Stomach (tissue), 9 donors: ENCODE data around the gene PHF20. TPM values are rescaled to one million over a fixed set of nuclear protein-coding genes. Genes with fewer than 3 reads are reported as not detected.
"Not testable (repeated sequence)": the region's sequence is repeated elsewhere in the genome, so short reads cannot be mapped to it uniquely, and the experiment has no call there.

Experiments
- DNase-seq, 2 donors: peaks; one replicate each; pipeline versions ENCODE4 v3.0.0 to v3.0.0-alpha.2; 2013 to 2019
- H3K27ac ChIP-seq, 5 donors: fragments of 200-600 bp in 4 of 5; sonication (generic) in 4 of 5; one replicate each; pipeline ENCODE4 v1.5.1; 2013 to 2019; ENCODE audit warnings: mild to moderate bottlenecking in 1 of 5, moderate library complexity in 1 of 5
- H3K27me3 ChIP-seq, 3 donors: fragments of 200-600 bp; sonication (generic); one replicate each; pipeline ENCODE4 v1.5.1; 2017 to 2019; ENCODE audit warnings: mixed run types in 1 of 3
- H3K36me3 ChIP-seq, 4 donors: fragments of 200-600 bp; sonication (generic); 1 replicate in 3 of 4; 2 replicates in 1 of 4; pipeline ENCODE4 v1.5.1; 2016 to 2019
- H3K4me1 ChIP-seq, 4 donors: fragments of 200-600 bp; sonication (generic); one replicate each; pipeline ENCODE4 v1.5.1; 2016 to 2019
- H3K4me3 ChIP-seq, 4 donors: fragments of 200-600 bp; sonication (generic) in 3 of 4; one replicate each; pipeline ENCODE4 v1.5.1; 2016 to 2019; ENCODE audit warnings: mild to moderate bottlenecking in 1 of 4
- H3K9me3 ChIP-seq, 4 donors: fragments of 200-600 bp; sonication (generic); one replicate each; pipeline ENCODE4 v1.5.1; 2016 to 2019
- EP300 ChIP-seq: sonication (generic); formaldehyde crosslinking; IDR thresholded peaks from one replicate; pipeline ENCODE4 v1.6.1; 2017; ENCODE audit warnings: antibody characterized with exemption
- POLR2A ChIP-seq, 4 donors: fragments of 450-650 bp; IDR thresholded peaks; one replicate each; pipeline ENCODE4 v1.6.1; 2016; ENCODE audit warnings: antibody characterized with exemption in 4 of 4, control low read depth in 2 of 4, mild to moderate bottlenecking in 1 of 4, moderate library complexity in 1 of 4
- POLR2AphosphoS5 ChIP-seq, 3 donors: sonication (generic); formaldehyde crosslinking; IDR thresholded peaks; one replicate each; pipeline ENCODE4 v1.6.1; 2016; ENCODE audit warnings: antibody characterized with exemption in 3 of 3
- WGBS, 5 donors: extraction: QIAGEN DNeasy Blood & Tissue Kit in 3 of 5; methylation state at CpG; one replicate each; pipeline versions ENCODE4 v1.1.5 to v1.1.7; 2013 to 2018; 5-methylcytosine and 5-hydroxymethylcytosine counted together
- intact Hi-C: fragments of 100-400 bp; cut with DNase I; formaldehyde crosslinking; loops from one replicate; pipeline ENCODE4 v1.15.1; 2023; ENCODE audit warnings: low total_unique reads
- polyA plus RNA-seq, 3 donors: library from polyadenylated mRNA; stranded (reverse); fragments of 200-250 nt; gene quantifications; one replicate each; pipeline ENCODE4 v1.2.3, GENCODE V29; 2013
- total RNA-seq, 5 donors: library from RNA; depleted of rRNA; stranded (reverse); fragments of >200 nt; gene quantifications; one replicate each; pipeline versions ENCODE4 v1.1.0 to v1.2.3, GENCODE V29; 2014 to 2016
- TF ChIP-seq, protein P1 (sequence below), 7 experiments: fragments of 450-650 bp in 4 of 7; fragments of 200-600 bp in 3 of 7; sonication (generic) in 3 of 7; IDR thresholded peaks; one replicate each; pipeline ENCODE4 v1.5.1; 2016 to 2019; ENCODE audit warnings: antibody characterized with exemption in 7 of 7, control low read depth in 2 of 7, mild to moderate bottlenecking in 1 of 7
- donor health status: healthy with polysubstance abuse.
- donor health status: Bipolar disorder and iron deficiency.
- donor health status: healthy.

The PHF20 gene
- total and polyA plus RNA-seq, 8 donors, result 18.3 to 135 (median 31.5) TPM

DNA sequence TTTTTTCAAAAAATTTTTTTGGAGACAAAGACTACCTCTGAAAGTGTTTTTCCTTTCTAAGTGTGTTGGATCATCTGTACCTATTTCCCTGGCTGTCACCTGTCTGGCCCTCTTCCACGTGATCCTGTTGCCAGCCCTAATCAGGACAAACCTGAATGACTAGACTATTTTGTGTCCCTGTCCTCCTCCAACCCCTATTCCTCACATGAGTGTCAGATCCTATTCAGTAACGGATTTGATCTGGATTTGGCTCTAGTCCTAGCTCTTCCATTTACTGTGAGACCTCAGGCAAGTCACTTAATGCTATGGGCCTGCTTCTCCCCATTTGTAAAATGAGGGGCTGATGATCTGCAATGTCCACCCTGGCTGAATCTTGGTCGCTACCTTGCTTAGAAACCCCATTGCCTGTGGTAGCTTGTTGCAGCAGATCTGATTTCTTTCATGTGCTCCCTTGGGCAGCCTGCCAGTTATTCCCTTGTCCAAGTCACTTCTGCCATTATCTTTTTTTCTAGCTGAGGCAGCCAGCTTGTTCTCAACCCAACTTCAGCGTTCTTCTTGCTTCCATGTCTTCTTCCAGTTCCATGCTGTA lies 4.8 kb downstream of the PHF20 start:
- peaks cover 0 to 26% (median 22%) of the 10 kb centered on the region in 4 donors for H3K36me3 ChIP-seq
- no peaks in the 10 kb centered on the region for H3K27me3 ChIP-seq
- no peaks in the 10 kb centered on the region for H3K9me3 ChIP-seq
- peaks cover 34 to 70% (median 53%) of the 10 kb centered on the region in 4 donors for H3K4me1 ChIP-seq
- TF ChIP-seq POLR2A (IDR thresholded peaks at IDR 0.05) (no peak), POLR2AphosphoS5 (IDR thresholded peaks at IDR 0.05) (no peak), EP300 (no peak)
- TF ChIP-seq, protein P1, sequence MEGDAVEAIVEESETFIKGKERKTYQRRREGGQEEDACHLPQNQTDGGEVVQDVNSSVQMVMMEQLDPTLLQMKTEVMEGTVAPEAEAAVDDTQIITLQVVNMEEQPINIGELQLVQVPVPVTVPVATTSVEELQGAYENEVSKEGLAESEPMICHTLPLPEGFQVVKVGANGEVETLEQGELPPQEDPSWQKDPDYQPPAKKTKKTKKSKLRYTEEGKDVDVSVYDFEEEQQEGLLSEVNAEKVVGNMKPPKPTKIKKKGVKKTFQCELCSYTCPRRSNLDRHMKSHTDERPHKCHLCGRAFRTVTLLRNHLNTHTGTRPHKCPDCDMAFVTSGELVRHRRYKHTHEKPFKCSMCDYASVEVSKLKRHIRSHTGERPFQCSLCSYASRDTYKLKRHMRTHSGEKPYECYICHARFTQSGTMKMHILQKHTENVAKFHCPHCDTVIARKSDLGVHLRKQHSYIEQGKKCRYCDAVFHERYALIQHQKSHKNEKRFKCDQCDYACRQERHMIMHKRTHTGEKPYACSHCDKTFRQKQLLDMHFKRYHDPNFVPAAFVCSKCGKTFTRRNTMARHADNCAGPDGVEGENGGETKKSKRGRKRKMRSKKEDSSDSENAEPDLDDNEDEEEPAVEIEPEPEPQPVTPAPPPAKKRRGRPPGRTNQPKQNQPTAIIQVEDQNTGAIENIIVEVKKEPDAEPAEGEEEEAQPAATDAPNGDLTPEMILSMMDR (IDR thresholded peaks at IDR 0.05), result no peak
- 24 to 51% (median 37%) methylated on average over 4 of the region's 4 CpGs for WGBS, 5 donors
- intact Hi-C loops, result no loop called here
- peak overlapping the region in 1 of 4 donors; percentile 10 for H3K4me3 ChIP-seq
- DNase-seq, result peak; percentile 72 to 77
- peak overlapping the region; percentile 43 to 68 (median 57) for H3K27ac ChIP-seq

GRCh38 chr20:35783811-35784210 lies 12.0 kb downstream of the PHF20 start:
- WGBS, 5 donors, result 87 to 98% (median 92%) methylated on average over 12 of the region's 12 CpGs
- intact Hi-C loops, H3K9me3 ChIP-seq, DNase-seq, H3K27me3 ChIP-seq, H3K4me3 ChIP-seq, H3K27ac ChIP-seq: not testable (repeated sequence)
- H3K36me3 ChIP-seq, result peaks cover 13 to 46% (median 40%) of the 10 kb centered on the region in 4 donors
- peaks cover 0 to 18% (median 6%) of the 10 kb centered on the region in 4 donors for H3K4me1 ChIP-seq

DNA sequence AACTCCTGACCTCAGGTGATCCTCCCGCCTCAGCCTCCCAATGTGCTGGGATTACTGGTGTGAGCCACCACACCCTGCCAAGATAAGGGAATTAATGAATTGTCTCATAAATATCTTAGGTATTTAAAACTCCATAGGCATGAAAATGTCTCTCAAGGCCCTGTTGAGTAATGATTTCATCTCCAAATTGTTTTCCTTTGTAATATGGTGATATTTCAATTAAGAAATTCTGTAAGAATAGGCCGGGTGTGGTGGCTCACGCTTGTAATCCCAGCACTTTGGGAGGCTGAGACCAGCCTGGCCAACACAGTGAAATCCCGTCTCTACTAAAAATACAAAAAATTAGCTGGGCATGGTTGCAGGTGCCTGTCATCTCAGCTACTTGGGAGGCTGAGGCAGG lies 13.7 kb downstream of the PHF20 start:
- 92 to 99% (median 97%) methylated on average over 4 of the region's 4 CpGs for WGBS, 5 donors
- peaks cover 13 to 43% (median 34%) of the 10 kb centered on the region in 4 donors for H3K36me3 ChIP-seq

DNA sequence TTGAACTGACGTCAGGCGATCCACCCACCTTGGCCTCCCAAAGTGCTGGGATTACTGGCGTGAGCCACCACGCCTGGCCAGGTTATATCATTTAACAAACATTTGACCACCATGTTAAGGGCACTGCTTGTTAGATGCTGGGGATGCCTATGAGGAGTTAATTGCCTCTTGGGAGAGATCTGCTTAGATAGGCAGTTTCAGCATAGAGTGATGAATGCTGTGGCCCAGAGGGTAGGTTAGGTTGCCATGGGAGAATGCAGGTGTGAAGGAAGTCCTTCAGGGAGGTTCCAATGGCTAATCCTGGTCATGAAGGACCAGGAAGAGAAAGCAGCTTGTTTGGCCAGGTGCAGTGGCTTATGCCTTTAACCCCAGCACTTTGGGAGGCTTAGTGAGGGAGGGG lies 17.0 kb downstream of the PHF20 start:
- intact Hi-C loops, result no loop called here
- Histone ChIP-seq H3K9me3 (no peaks in the 10 kb centered on the region), H3K27me3 (no peaks in the 10 kb centered on the region), H3K4me1 (peaks cover 0 to 32% (median 17%) of the 10 kb centered on the region in 4 donors), H3K4me3 (no peak overlapping the region), H3K36me3 (peaks cover 0 to 32% (median 15%) of the 10 kb centered on the region in 4 donors), H3K27ac (no peak overlapping the region)
- WGBS, 5 donors, result 96 to 100% (median 98%) methylated on average over 4 of the region's 4 CpGs
- no peak for DNase-seq
- no peak for TF ChIP-seq POLR2A (IDR thresholded peaks at IDR 0.05)
- no peak for TF ChIP-seq EP300

More for the DNA sequence above, 13.7 kb downstream of the PHF20 start:
- H3K27ac ChIP-seq, H3K4me3 ChIP-seq, H3K27me3 ChIP-seq, intact Hi-C loops, DNase-seq, H3K9me3 ChIP-seq: not testable (repeated sequence)
- peaks cover 0 to 26% (median 5%) of the 10 kb centered on the region in 4 donors for H3K4me1 ChIP-seq

DNA sequence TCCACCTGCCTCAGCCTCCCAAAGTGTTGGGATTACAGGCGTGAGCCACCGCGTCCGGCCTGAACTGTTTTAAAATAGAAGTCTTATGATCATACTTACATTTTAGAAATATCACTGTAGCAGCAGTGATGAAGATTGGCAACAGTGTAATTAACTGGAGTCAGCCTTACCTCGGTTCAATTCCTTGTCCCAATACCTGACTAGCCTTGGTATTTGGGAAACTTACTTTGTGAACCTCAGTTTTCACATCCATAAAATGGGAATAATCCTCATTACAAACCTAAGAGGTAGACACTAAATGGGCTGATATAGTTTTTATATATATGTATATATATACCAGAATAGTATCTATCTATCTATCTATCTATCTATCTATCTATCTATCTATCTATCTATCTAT lies 19.3 kb downstream of the PHF20 start:
- peaks cover 0 to 32% (median 12%) of the 10 kb centered on the region in 4 donors for H3K36me3 ChIP-seq
- TF ChIP-seq EP300 (no peak), POLR2A (IDR thresholded peaks at IDR 0.05) (no peak), POLR2AphosphoS5 (IDR thresholded peaks at IDR 0.05) (no peak)
- TF ChIP-seq, protein P1 (IDR thresholded peaks at IDR 0.05), result no peak

GRCh38 chr20:35791821-35792220 lies 20.0 kb downstream of the PHF20 start:
- peaks cover 0 to 26% (median 11%) of the 10 kb centered on the region in 4 donors for H3K36me3 ChIP-seq
- TF ChIP-seq POLR2AphosphoS5 (IDR thresholded peaks at IDR 0.05), result peak in 1 of 3 donors; percentile 53
- TF ChIP-seq, protein P1 (IDR thresholded peaks at IDR 0.05), result no peak
- H3K4me3 ChIP-seq, result no peak overlapping the region
- 54 to 68% (median 60%) methylated on average over 3 of the region's 3 CpGs for WGBS, 5 donors
- H3K27me3 ChIP-seq, result no peaks in the 10 kb centered on the region
- H3K4me1 ChIP-seq, result peaks cover 1 to 47% (median 23%) of the 10 kb centered on the region in 4 donors
- H3K9me3 ChIP-seq, result no peaks in the 10 kb centered on the region
- H3K27ac ChIP-seq, result peak overlapping the region in 4 of 5 donors; percentile 10 to 72 (median 53)
- no peak for DNase-seq
- intact Hi-C loops, result no loop called here

More for the DNA sequence above, 19.3 kb downstream of the PHF20 start:
- 93 to 100% (median 99%) methylated on average over 1 to 5 of the region's 5 CpGs for WGBS, 5 donors
- H3K4me1 ChIP-seq, result peaks cover 0 to 41% (median 19%) of the 10 kb centered on the region in 4 donors
- H3K9me3 ChIP-seq, result no peaks in the 10 kb centered on the region
- intact Hi-C loops, result no loop called here
- no peak overlapping the region for H3K4me3 ChIP-seq
- no peaks in the 10 kb centered on the region for H3K27me3 ChIP-seq
- peak overlapping the region in 1 of 5 donors; percentile 72 for H3K27ac ChIP-seq
- no peak for DNase-seq
